ENCODE data around the gene SYNGR3. TPM values are rescaled to one million over a fixed set of nuclear protein-coding genes. Genes with fewer than 3 reads are reported as not detected.

The SYNGR3 gene
- total and polyA plus RNA-seq, 2 of the 13 experiments (the other 11 are each of a cell fraction or from before 2014, with no cell fraction given), result 0.97 to 5.7 TPM

DNA sequence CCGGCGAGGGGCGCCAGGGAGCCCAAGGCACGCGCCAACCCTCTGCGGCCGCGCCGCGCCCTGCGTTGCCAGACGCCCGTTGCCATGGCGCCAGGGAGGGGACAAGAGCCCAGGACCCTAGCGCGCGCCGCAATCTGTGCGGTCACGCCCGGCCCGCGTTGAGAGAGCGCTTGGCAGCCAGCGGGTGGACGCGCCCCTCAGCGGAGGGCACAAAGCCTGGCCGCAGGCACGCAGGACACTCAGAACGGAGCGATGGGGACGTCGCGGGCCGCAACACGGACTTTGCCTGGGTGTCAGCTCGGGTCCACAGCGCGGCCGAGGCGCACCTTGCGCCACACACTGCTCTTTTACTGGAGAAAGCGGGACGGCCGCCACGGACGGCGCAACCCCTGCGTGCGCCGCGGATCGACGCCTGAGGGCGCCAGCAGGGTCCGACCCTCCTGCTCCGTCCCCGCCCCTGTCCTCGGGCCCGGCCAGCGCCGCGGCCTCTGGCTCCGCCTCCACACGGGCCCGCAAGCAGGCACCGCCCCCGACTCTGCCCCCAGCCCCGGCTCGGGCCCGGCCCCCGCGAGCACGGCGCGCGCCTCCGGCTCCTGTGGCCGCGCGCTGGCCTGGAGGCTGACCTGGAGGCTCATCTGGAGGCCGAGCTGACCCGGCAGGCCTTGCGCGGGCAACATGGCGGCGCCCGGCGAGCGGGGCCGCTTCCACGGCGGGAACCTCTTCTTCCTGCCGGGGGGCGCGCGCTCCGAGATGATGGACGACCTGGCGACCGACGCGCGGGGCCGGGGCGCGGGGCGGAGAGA lies 6.0 kb upstream of the SYNGR3 start, which contains the start of gene GFER (continued):
- TF ChIP-seq, protein P1, sequence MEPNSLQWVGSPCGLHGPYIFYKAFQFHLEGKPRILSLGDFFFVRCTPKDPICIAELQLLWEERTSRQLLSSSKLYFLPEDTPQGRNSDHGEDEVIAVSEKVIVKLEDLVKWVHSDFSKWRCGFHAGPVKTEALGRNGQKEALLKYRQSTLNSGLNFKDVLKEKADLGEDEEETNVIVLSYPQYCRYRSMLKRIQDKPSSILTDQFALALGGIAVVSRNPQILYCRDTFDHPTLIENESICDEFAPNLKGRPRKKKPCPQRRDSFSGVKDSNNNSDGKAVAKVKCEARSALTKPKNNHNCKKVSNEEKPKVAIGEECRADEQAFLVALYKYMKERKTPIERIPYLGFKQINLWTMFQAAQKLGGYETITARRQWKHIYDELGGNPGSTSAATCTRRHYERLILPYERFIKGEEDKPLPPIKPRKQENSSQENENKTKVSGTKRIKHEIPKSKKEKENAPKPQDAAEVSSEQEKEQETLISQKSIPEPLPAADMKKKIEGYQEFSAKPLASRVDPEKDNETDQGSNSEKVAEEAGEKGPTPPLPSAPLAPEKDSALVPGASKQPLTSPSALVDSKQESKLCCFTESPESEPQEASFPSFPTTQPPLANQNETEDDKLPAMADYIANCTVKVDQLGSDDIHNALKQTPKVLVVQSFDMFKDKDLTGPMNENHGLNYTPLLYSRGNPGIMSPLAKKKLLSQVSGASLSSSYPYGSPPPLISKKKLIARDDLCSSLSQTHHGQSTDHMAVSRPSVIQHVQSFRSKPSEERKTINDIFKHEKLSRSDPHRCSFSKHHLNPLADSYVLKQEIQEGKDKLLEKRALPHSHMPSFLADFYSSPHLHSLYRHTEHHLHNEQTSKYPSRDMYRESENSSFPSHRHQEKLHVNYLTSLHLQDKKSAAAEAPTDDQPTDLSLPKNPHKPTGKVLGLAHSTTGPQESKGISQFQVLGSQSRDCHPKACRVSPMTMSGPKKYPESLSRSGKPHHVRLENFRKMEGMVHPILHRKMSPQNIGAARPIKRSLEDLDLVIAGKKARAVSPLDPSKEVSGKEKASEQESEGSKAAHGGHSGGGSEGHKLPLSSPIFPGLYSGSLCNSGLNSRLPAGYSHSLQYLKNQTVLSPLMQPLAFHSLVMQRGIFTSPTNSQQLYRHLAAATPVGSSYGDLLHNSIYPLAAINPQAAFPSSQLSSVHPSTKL (CRISPR knock-in tag; IDR thresholded peaks at IDR 0.05), result peak; percentile 9; the same call in 1 of the 2 replicates
- 0 out of 2 replicates have a peak, but pooled peaks have one; percentile 39 for TF ChIP-seq ZNF589 (CRISPR knock-in tag; conservative IDR thresholded peaks at IDR 0.05)
- TF ChIP-seq CBFB (CRISPR knock-in tag; IDR thresholded peaks at IDR 0.05), result peak; percentile 63; the same call in 1 of the 2 replicates
- peak; percentile 40 for TF ChIP-seq ZBTB38 (CRISPR knock-in tag; IDR thresholded peaks at IDR 0.05)
- TF ChIP-seq ZBTB7B (CRISPR knock-in tag; IDR thresholded peaks at IDR 0.05), result no peak; the same call in 1 of the 2 replicates
- TF ChIP-seq TBX3 (IDR thresholded peaks at IDR 0.05; ENCODE audit: borderline replicate concordance), result no peak
- TF ChIP-seq THAP11 (CRISPR knock-in tag; IDR thresholded peaks at IDR 0.05), result peak; percentile 86
- TF ChIP-seq, protein P2, sequence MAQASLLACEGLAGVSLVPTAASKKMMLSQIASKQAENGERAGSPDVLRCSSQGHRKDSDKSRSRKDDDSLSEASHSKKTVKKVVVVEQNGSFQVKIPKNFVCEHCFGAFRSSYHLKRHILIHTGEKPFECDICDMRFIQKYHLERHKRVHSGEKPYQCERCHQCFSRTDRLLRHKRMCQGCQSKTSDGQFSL (CRISPR knock-in tag; IDR thresholded peaks at IDR 0.05), result no peak
- no peak for TF ChIP-seq ZKSCAN5 (CRISPR knock-in tag; IDR thresholded peaks at IDR 0.05)
- peak; percentile 25; the same call in 1 of the 2 replicates for TF ChIP-seq ZNF768 (CRISPR knock-in tag; IDR thresholded peaks at IDR 0.05)
- TF ChIP-seq TOE1 (CRISPR knock-in tag; IDR thresholded peaks at IDR 0.05), result no peak
- TF ChIP-seq ZNF773 (CRISPR knock-in tag; IDR thresholded peaks at IDR 0.05; ENCODE audit: borderline replicate concordance), result no peak
- TF ChIP-seq ZSCAN20 (CRISPR knock-in tag; IDR thresholded peaks at IDR 0.05; ENCODE audit: borderline replicate concordance), result no peak
- TF ChIP-seq ZNF577 (CRISPR knock-in tag; IDR thresholded peaks at IDR 0.05; ENCODE audit: borderline replicate concordance, low read depth), result no peak
- peak; percentile 94 for TF ChIP-seq RFX1 (IDR thresholded peaks at IDR 0.05)
- TF ChIP-seq, protein P3, sequence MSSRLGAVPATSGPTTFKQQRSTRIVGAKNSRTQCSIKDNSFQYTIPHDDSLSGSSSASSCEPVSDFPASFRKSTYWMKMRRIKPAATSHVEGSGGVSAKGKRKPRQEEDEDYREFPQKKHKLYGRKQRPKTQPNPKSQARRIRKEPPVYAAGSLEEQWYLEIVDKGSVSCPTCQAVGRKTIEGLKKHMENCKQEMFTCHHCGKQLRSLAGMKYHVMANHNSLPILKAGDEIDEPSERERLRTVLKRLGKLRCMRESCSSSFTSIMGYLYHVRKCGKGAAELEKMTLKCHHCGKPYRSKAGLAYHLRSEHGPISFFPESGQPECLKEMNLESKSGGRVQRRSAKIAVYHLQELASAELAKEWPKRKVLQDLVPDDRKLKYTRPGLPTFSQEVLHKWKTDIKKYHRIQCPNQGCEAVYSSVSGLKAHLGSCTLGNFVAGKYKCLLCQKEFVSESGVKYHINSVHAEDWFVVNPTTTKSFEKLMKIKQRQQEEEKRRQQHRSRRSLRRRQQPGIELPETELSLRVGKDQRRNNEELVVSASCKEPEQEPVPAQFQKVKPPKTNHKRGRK (CRISPR knock-in tag; IDR thresholded peaks at IDR 0.05), result no peak
- TF ChIP-seq SKI (IDR thresholded peaks at IDR 0.05; ENCODE audit: partially characterized antibody), result peak; percentile 85
- no peak for TF ChIP-seq ZNF337 (CRISPR knock-in tag; IDR thresholded peaks at IDR 0.05; ENCODE audit: borderline replicate concordance, low read depth)
- 0 out of 2 replicates have a peak, but pooled peaks have one; percentile 47 for TF ChIP-seq ZFP36L1 (CRISPR knock-in tag; IDR thresholded peaks at IDR 0.05)
- no peak for TF ChIP-seq ZNF7 (CRISPR knock-in tag; IDR thresholded peaks at IDR 0.05)
- TF ChIP-seq RARG (CRISPR knock-in tag; IDR thresholded peaks at IDR 0.05; ENCODE audit: low read depth), result no peak
- TF ChIP-seq RFXANK (CRISPR knock-in tag; IDR thresholded peaks at IDR 0.05), result no peak

Data from HepG2 (cell line).